CD4-positive, alpha-beta T cell treated with Interleukin-4 for 4 hours (primary cell): ENCODE results near the gene CDC25A.
A peak's percentile ranks its signal among the peaks of the same experiment; 100 is the strongest.

ENCODE experiments used
- DNase-seq: peaks from one replicate; pipeline ENCODE4 v3.0.0-alpha.2; 2020

The CDC25A gene

DNA sequence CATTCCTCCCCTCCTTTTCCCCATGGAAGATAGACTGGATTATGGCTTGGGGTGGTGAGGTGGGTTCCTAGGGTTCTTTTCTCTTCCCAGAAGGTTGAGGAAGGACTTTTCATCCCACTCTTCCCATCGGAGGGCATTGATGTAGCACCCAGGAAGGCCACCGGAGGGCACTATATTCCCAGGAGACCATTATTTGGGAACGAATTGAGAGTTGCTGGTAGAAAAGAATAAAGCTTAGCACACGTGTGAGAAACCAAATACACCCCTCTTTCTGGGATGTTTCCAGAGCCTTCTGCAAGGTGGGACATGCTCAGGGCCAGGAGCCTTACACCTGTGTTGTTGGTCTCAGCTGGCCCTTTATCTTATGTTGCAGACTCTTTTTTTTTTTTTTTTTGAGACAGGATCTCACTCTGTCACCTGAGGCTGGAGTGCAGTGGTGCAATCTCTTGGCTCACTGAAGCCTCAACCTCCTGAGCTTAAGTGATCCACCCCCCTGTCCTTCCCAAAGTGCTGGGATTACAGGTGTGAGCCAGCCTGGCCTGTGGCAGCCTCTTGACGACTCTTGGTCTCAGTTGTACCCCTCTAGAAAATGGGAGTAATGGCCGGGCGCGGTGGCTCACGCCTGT lies 6.3 kb upstream of the CDC25A start:
- peak; percentile 15 for DNase-seq

DNA sequence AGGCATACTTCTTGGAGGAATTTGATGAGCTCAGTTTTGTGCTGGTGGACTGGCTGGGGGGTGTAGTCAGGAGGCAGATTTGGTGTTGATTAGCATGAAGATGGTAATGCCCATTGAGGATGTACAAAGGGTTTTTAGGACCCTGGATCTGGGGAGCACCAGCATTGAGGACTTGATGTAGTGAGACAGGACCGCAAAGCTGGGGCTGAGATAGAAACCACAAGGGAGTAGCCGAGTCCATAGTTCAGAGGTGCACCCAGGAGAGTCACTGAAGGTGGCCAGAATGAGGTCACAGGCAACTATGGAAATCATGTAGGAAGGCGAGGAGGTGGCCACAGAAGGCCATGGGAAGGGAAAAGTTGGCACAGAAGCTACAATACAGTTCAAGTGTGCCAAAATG lies 2.7 kb upstream of the CDC25A start:
- no peak for DNase-seq

DNA sequence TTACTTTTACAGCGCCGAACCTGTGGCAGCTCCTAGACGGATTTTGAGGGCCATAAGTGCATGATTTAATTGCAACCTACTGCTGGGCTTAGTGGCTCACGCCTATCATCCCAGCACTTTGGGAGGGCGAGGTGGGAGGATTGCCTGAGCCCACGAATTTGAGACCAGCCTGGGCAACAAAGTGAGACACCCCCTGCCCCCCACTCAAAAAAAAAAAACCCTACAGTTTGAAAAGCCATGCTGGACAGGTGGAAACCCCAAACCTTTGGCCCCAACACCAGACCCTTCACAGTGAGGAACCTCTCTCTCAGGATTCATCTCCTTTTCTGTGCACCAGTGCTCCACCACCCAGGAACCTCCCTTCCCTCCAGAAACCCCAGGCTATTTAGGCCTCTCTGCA lies 1.1 kb upstream of the CDC25A start:
- no peak for DNase-seq

DNA sequence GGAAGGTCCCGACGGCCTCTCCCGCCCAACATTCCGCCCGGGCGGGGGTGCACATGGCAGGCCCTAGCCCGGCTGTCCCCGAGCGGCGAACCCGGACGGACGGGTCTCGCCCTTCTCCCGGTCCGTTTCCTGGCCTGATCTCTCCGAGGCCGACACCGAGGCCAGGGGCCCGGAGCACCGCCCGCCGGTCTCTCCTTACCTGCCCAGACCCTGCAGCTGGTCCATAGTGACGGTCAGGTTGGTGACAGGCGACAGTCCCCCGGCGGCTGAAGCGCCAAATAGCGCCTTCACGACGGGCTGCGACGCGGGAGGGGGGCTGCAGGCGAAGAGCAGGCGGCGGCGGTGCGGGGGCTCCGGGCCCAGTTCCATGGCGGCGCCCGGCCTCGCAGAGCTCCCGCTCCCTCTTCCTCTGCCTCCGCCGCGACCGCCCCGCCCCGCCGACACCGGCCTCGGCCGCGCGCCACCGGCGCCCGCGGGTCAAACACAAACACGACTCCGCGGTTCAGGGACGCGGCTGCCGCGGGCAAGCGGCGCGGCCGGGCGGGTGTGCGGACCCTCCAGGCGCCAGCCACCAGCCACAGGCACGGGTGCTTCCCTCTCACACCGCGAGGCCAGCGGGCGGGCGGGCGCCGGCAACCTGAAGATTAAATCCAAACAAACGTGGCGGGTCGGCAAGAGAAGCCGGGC lies 495 bp downstream of the CDC25A start:
- peak; percentile 2 for DNase-seq

DNA sequence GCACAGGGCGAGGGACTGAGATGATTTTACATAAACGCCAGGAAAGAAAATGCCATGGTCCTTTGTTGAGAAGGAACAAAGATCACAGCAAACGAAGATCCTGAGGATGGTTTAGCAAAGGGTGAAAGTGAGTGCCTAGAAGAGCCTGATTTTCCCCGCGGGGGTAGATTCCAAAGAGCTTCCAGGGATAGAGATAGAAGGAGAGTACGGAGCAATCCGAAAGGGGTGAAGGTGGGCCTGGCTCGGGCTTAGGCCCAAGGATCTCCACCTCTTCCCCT lies 977 bp downstream of the CDC25A start:
- DNase-seq, result no peak

DNA sequence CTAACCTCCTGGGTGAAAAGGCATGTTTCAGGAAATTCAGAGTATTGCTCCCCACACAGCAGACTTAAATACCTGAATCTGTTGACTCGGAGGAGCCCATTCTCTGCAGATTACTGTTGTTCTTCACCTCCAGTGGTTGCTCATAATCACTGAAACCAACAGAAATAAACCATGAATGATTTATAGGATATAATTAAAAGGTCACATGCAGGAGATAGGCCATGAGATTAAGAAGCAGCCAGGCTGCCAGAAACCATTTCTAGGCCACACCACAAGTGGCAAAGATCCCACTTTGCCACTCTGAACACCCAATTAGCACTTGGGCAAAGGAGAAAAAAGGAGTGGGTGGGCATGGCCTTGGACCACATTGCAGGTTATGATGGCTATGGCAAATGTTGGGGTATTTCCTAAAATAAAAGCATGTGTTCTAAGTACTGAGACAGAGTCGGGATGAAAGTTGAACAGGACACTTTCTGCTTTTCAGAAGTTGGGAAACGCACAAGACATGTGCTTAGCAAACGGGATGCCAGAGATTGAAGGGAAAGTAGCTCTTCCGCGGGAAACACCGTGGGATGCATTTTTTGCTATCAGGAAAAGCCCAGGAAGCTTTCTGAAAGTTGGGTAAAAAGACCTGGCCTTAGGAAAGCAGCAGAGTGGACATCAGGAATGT lies 1.5 kb downstream of the CDC25A start:
- no peak for DNase-seq

DNA sequence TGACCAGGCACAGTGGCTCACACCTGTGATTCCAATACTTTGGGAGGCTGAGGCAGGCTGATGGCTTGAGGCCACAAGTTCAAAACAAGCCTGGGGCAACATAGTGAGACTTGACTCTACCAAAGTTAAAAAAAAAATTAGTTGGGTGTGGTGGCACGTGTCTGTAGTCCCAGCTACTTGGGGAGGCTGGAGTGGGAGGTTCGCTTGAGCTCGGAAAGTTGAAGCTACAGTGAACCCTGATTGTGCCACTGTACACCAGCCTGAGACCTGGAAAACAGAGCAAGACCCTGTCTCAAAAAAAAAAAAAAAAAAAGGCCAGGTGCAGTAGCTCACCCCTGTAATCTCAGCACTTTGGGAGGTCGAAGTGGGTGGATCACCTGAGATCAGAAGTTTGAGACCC lies 3.1 kb downstream of the CDC25A start:
- DNase-seq, result no peak

DNA sequence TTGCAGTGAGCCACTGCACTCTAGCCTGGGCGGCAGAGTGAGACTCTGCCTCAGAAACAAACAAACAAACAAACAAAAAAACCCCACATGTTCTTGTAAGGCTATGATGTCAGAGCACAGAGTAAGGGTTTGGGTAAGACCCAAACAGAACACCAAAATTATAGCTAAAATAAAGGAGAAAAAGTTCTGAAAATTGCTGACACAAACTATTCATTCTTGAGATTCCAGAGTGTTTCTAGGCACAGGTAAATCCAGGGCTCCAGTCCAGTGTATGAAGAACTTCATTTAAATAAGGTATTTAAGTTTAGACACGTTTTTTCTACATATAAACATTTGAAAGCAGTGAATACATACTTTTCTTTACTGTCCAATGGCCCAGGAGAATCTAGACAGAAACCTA lies 3.9 kb downstream of the CDC25A start:
- no peak for DNase-seq

DNA sequence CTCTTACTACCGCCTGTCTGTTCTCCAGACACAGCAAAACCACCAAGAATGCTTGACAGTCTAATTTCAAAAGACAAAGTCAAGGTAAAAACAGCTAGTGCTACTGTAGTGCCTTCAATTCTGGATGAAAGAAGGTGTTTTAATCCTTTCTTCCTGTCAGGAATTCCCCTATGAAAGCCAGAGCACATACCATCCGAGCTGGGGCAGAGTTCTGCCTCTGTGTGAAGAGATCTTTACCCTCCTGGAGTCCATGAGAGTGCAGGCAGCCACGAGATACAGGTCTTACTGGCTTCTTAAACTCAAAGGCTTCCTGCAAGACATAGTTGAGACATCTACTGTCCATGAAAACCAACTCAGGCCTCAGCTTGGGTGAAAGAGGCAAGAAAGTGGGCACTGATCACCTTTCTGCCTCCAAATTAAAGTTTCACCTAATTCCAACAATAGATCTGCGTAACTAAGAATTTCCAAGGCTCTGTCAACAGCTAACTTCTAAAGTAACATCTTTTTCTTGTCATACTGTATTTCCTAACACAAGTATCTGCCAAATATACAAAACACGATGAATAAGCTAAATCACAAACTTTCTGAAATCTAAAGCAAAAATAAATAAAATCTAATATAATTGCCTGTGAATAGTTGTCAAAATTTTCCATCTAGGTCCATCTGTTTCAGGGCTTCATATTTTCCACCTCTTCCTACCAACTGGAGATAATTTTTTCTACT lies 7.5 kb downstream of the CDC25A start:
- no peak for DNase-seq

DNA sequence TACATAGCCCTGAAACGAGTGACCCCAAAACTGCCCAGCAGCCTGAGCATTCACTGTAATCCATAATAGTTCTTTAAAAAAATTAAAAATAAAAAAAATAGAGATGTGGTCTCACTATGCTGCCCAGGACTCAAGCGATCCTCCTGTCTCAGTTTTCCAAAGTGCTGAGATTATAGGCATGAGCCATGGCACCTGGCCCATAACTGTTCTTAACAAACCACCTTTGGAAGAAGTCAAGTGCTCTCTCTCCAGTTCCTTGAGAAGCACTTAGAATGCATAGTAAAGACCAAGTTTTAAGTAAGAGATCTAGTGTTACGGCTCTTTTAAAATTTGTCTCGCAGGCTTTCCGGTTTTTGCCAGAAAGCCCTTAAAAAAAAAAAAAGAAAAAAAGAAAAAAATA lies 8.2 kb downstream of the CDC25A start:
- no peak for DNase-seq

DNA sequence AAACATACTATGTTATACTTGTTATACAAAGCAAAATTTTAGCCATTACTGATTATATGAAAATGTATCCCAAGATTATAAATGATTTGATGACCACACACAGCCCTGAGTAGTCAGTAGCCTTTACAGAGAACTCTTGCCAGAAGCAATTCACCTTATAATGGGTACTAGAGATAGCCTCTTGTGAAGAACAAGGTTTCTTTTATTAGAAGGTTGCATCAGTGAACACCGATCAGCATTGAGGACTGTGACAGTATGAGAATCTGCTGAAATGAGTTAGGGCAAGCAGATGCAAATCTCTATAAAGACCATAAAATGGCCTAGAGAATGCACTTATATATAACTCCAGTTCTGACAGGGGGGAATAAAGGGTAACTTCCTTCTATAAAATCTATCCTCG lies 10.1 kb downstream of the CDC25A start:
- no peak for DNase-seq

DNA sequence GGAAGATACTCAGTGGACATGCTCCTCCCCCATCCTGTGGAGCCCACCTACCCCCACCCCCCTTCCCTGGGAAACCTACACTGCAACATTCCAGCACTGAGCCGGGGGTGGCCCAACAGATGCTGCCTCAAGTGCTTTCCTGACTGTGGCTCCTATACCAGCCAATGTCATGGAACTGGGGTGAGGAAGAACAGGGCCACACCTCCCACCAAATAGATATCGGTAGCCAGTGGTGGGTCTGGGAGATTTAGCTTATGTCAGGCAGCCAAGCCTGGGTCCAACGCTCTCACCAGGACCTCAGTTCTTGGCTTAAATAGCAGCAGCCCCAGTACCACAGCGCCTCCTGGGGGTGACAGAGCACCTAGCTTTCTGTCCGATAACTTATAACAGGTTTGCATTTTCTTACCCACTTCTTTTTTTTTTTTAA lies 30.3 kb downstream of the CDC25A start:
- peak; percentile 20 for DNase-seq

DNA sequence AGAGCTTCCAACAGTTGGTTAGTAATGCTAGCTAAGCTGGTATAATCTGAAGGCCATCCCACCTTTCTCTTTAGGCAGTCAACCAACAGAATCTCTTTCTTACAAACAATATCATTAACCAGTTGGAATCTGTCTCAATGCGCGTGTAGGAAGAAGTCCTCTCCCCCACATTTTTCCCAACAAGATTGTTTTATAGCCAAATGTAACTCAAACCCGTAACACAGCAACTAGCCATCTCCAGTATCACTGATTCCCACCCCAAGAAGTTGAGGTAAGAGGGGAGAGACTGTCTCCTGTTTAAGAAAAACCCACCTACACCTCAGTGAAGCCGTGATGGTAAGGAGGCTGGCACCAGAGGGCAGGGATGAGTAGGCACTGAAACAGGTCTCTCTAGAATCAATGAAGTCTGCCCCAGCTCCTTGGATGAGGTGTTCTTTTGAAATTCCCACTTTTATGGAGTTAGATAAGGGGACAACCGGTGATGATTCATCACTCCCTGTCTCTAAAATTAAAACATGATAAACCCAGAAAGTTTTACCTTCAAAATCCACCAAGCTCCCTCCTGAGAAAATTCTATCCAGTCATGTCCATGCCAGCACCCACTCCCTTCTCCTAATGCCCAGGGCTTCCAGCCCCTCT lies 30.9 kb downstream of the CDC25A start:
- DNase-seq, result no peak

DNA sequence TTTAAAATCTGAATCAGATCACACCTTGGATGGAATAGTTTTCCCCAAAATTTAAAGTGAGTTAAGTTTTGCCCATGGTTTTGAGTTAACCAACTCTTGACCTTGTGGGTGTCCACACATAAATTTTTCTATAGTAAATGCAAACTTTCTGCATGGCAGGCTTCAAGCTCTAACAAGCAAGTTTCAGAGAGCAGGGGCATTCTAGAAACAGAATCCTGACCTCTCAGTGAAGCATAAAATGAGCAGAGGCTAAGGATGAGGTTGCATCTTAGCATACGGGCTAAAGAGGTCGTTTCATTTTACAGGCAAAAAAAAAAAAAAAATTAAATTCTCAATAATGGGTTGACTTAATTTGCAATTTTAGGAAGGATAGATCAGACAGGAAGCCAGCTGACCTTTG lies 32.1 kb downstream of the CDC25A start:
- no peak for DNase-seq

DNA sequence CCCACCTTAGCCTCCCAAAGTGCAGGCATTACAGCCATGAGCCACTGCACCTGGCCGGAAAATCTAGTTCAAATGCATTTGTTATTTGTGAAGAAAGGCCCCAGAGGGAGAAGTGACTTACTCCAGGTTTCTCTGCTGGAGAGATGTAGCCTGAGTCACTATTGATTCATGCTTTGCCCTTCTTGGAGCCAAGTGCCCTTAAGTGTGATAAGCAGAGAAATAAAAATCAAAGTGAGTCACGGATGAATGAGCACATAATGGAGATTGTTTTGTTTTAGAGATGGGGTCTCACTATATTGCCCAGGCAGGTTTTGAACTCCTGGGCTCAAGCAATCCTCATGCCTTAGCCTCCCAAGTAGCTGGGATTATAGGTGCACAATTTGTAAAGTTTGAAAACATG lies 33.1 kb downstream of the CDC25A start:
- no peak for DNase-seq

DNA sequence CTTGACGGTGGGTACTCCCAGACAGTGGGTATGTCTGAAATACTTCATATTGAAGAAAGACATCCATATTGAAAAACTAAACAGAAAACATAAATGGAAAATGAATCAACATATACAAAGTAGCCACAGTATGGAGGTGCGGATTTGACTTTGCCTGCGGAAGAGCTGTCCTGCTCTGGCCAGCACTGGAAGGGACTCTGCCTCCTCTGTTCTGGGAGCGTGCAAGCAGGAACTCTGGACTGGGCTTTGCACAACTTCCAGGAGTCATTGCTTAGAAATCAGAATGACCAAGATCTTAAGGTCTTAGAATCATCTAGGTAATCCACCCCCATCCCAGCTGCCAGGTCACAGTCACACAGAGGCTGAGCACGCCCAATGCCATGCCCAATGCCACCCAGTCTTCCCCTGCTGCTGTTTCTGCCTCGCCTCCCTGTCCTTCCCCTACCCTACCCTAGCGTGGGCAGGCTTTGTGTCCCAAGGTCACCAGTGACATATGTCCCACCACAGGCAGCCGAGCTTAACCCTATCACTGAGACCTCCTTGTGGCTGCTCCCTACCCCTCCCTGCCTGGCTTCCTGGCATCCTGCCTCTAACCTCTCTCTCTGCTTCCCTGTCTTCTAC lies 36.3 kb downstream of the CDC25A start:
- DNase-seq, result no peak

DNA sequence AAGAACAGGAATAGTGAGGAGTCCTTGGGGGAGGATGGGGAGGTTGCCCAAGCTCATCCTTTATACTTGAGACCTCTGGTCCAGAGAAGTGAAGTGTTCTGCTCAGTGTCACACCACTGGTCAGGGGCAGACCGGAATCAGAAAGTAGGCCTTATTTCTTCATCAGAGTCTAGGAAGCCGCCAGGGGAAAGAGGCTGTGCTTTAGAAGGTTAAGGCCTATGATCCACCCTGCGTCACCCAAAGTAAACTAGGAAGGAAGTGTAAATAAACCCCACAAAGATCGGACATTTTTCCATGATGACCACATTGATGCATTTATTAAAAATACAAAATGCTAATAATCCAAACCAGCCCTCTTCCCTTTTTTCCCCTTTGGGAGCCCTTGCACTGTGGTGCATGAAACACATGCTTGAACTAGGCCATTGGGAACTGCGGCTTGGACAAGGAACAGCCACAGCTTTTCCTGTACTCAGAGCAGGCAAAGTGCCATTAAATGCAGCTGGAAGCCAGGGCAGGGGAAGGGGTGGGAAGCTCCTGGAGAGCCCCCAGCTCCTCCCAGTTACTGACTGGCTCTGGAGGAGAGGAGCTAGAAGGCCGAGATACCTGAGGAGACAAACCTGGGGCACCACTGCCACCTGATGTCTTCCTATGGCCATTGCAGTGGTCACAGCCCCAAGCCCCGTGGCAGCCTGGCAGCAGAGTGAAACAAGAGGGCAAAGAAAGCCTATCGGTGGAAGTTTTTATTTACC lies 37.0 kb downstream of the CDC25A start:
- DNase-seq, result peak; percentile 39

DNA sequence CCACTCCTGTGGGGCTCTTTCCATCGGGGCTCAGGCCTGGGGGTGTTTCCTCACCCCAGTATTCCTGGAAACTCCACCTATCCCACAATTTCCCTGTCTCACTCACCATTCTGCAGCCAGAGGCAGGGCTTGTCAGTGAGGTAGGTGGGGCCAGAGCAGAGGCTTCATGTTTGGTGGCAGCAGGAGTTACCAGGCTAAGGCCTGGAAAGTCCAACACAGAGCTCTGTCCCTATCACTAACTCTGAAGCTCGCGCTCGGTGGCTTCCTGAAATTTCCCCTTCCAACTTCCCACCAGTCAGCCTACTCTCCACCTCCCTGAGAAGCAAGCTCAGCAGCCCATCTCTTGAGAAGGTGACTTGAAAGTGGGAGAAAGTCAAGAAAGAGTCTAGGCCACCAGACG lies 44.2 kb downstream of the CDC25A start:
- no peak for DNase-seq

DNA sequence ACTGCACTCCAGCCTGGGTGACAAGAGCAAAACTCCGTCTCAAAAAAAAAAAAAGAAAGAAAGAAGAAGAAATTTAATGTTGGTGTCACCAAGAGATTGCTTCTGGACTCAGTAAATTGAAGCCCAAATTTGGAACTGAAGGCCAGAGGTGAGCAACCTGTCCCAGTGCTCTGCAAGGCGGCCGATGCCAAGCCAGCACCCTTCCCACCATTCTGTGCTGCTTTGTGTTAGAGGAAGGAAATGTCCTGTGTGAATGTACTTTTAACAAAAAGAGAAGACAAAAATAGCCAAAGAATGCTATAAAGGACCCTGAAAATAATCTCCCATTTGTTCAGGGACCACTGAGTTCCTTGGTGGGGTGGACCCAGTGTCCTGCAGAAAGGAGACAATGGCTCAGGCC lies 44.6 kb downstream of the CDC25A start:
- no peak for DNase-seq

DNA sequence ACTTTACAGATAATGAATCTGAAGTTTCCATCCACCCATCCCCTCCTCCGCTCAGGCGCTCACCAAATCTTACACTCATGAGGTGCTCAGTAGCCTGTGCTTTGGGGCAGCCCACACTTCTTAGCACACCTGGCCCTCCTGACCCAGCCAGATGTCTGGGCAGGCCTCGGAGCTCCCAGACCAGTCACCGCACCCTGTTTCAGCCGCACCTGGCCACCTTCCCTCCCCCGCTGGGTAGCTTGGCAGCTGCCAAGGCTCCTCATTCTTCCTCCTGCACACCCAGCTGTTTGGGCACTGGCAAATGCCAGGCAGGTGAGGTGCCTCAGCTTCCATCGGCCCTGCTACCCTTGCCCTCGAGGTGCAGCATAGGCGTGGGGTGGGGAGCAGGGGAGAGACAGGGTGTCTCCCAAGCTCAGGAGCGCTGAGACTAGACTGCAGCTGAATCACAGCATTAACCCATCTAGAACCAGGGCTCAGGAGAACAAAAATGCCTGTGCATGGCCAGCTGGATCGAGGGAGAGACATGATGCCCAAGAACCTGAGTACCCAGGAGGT lies 45.8 kb downstream of the CDC25A start:
- DNase-seq, result no peak

DNA sequence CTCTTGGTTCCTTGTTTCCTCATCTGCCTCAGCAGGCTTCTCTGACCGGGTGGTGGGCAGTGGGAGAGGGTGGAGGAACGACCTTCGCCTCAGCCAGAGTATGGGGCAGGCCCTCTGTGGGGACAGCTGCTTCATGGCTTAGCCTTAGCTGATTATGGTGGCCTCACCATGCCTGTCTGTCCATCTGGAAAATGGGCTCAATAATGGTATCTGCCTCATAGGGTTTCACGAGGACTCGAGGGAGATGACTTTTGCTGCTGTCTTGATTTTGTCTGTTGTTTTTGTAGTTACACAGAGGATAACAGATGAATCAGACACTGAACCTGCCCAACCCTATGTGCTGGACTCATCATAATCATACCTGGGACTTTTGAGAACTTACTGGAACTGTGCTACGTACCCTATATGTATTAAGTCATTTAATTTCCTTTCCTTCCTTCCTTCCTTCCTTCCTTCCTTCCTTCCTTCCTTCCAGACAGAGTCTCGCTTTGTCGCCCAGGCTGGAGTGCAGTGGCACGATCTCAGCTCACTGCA lies 46.5 kb downstream of the CDC25A start:
- no peak for DNase-seq
